ENCODE data around the gene MUC2. TPM values are rescaled to one million over a fixed set of nuclear protein-coding genes. Genes with fewer than 3 reads are reported as not detected.

MUC2 gene
- total and polyA plus RNA-seq, 10 of the 15 experiments (the other 5 are each of a cell fraction or from before 2014, with no cell fraction given) = 0.23 TPM; not detected in 9

- ATAC-seq = peak; percentile 51
- Histone ChIP-seq H2AFZ (ENCODE audit: control insufficient read depth, low read depth, low read length) (no peak overlapping the region), H3K4me1 (ENCODE audit: control insufficient read depth, insufficient read depth, low read length) (no peaks in the 10 kb centered on the region), H3K27ac (ENCODE audit: control insufficient read depth, insufficient read depth) (no peak overlapping the region), H3K4me3 (no peak overlapping the region), H3K36me3 (ENCODE audit: control insufficient read depth in 2 of 2, insufficient read depth in 2 of 2, low read length in 1 of 2) (no peaks in the 10 kb centered on the region), H3K4me2 (ENCODE audit: control insufficient read depth, insufficient read depth) (no peak overlapping the region), H3K79me2 (ENCODE audit: control insufficient read depth, insufficient read depth, low read length) (no peaks in the 10 kb centered on the region), H3K9ac (ENCODE audit: control insufficient read depth, insufficient read depth, low read length) (no peak overlapping the region), H4K20me1 (ENCODE audit: control insufficient read depth, insufficient read depth) (no peaks in the 10 kb centered on the region), H3K27me3 (replicated peaks in 1 of 2; ENCODE audit: control insufficient read depth in 2 of 2, insufficient read depth in 2 of 2, low read length in 1 of 2) (no peaks in the 10 kb centered on the region), H3K9me3 (replicated peaks; ENCODE audit: control insufficient read depth, insufficient read depth, low read length) (no peaks in the 10 kb centered on the region; the same call in 2 of the 3 replicates)
- ChIA-PET POLR2A (no interaction called here), SMC1A (ENCODE audit: uncharacterized antibody, unreplicated experiment) (no interaction called here), CTCF (interaction anchor here (0.6 kb wide), 1 partner anchor 1027 kb away, joined by 3 read pairs; no protein-coding TSS in a partner anchor), RAD21 (ENCODE audit: unreplicated experiment) (no interaction called here)
- no peak for DNase-seq (ENCODE audit: low read depth, low spot score)
- no peak for FAIRE-seq
- in situ Hi-C loops (cut with MboI) = no loop called here
- TF ChIP-seq ZBTB33 (IDR thresholded peaks at IDR 0.05) (no peak), ZNF217 (IDR thresholded peaks at IDR 0.05) (no peak), CREB1 (IDR thresholded peaks at IDR 0.05; ENCODE audit: low read depth) (no peak), POLR2AphosphoS2 (IDR thresholded peaks at IDR 0.05; ENCODE audit: low read depth, low read length) (no peak), ZBTB4 (CRISPR knock-in tag; IDR thresholded peaks at IDR 0.05) (no peak), SUPT20H (IDR thresholded peaks at IDR 0.05; ENCODE audit: borderline replicate concordance, control insufficient read depth, low read depth, low read length) (no peak), BCL3 (IDR thresholded peaks at IDR 0.05; ENCODE audit: borderline replicate concordance, insufficient read depth, low read depth, low read length, poor library complexity, severe bottlenecking) (no peak), YY1 (IDR thresholded peaks at IDR 0.05; ENCODE audit: low read depth, low read length) (no peak), GATAD2B (conservative IDR thresholded peaks at IDR 0.05; ENCODE audit: low read depth) (no peak)
- 12% methylated on average over 13 of the region's 13 CpGs for WGBS (ENCODE audit: insufficient coverage, insufficient replicate concordance, low lambda C conversion rate, missing lambda C conversion rate)
- BruUV-seq (replicated peaks) = no TSS peak
- intact Hi-C loops (cut with micrococcal nuclease; ENCODE audit: unreplicated experiment) = no loop called here
Measured at GRCh38 chr11:1073261-1073724, 1.4 kb upstream of the MUC2 start.
